GM23248 (cell line): ENCODE data around the gene GNA15.

Experiments used
- EZH2 ChIP-seq: fragments of 200-600 bp; sonication (generic); IDR thresholded peaks from 2 replicates; pipeline ENCODE4 v1.6.1; 2018; ENCODE audit warnings: antibody characterized with exemption, mild to moderate bottlenecking; ENCODE audit not compliant: insufficient read depth, poor library complexity, severe bottlenecking
- EZH2phosphoT487 ChIP-seq: fragments of 200-600 bp; sonication (generic); IDR thresholded peaks from 2 replicates; pipeline ENCODE4 v1.6.1; 2018; ENCODE audit warnings: antibody characterized with exemption, moderate library complexity, mild to moderate bottlenecking, low read depth; ENCODE audit not compliant: insufficient read depth

GRCh38 chr19:3178377-3178972, 42.6 kb downstream of the GNA15 start, which contains the start of gene S1PR4:
- TF ChIP-seq EZH2 (no peak), EZH2phosphoT487 (no peak)
